IMR-90 (cell line): Measurements from ENCODE around the gene PRR5L. TPM values are rescaled to one million over a fixed set of nuclear protein-coding genes. Genes with fewer than 3 reads are reported as not detected.
A peak's percentile ranks its signal among the peaks of the same experiment; 100 is the strongest.

Experiments
- ATAC-seq: fragments of 200-7000 bp; cut with Tn5 transposase; 2 replicates; pipeline ENCODE4 v1.9.1; 2020; ENCODE audit warnings: low read depth, mild to moderate bottlenecking, moderate library complexity
- BruUV-seq: library from RNA; stranded (reverse); fragments of 400-500 nt; replicated peaks from 2 replicates; lab custom pipeline; 2021; lab: Mats Ljungman, UMichigan
- CTCF ChIA-PET: fragments of 300-600 bp; formaldehyde crosslinking; extraction: SDS; loops from one replicate; lab custom pipeline; 2021; ENCODE audit warnings: antibody characterized with exemption; lab: Yijun Ruan, JAX
- POLR2A ChIA-PET: fragments of 300-600 bp; sonication (Branson Sonifier 250); formaldehyde crosslinking; loops from one replicate; lab custom pipeline; 2022; ENCODE audit warnings: antibody characterized with exemption; ENCODE audit not compliant: unreplicated experiment; lab: Charles Lee
- DNase-seq: peaks from one replicate; pipeline ENCODE4 v3.0.0; 2013
- H2AFZ ChIP-seq: replicated peaks from 2 replicates; pipeline ENCODE3; 2013; ENCODE audit warnings: low read length, mild to moderate bottlenecking; ENCODE audit not compliant: poor library complexity
- H2AK5ac ChIP-seq: 2 replicates; pipeline ENCODE4 v1.6.1; 2013; ENCODE audit warnings: low read depth, low read length, inconsistent platforms
- H2AK9ac ChIP-seq: replicated peaks from 2 replicates; pipeline ENCODE3; 2013; ENCODE audit warnings: mild to moderate bottlenecking, low read depth, low read length, moderate library complexity; ENCODE audit not compliant: poor library complexity
- H2BK120ac ChIP-seq: 2 replicates; pipeline ENCODE4 v1.6.1; 2013; ENCODE audit warnings: low read depth, low read length, inconsistent platforms
- H2BK15ac ChIP-seq: 3 replicates; pipeline ENCODE4 v1.6.1; 2013; ENCODE audit warnings: low read depth, low read length, inconsistent platforms
- H2BK20ac ChIP-seq: 2 replicates; pipeline ENCODE4 v1.6.1; 2013; ENCODE audit warnings: low read depth, mild to moderate bottlenecking, inconsistent platforms, low read length, moderate library complexity
- H2BK5ac ChIP-seq: 2 replicates; pipeline ENCODE4 v1.6.1; 2013; ENCODE audit warnings: mild to moderate bottlenecking, low read depth, low read length, inconsistent platforms; ENCODE audit not compliant: poor library complexity, severe bottlenecking
- H3K14ac ChIP-seq: replicated peaks from 2 replicates; pipeline ENCODE4 v1.6.1; 2013; ENCODE audit warnings: low read depth, low read length, inconsistent platforms
- H3K18ac ChIP-seq: 2 replicates; pipeline ENCODE4 v1.6.1; 2013; ENCODE audit warnings: low read depth, low read length, control low read depth
- H3K23ac ChIP-seq: 2 replicates; pipeline ENCODE4 v1.6.1; 2013; ENCODE audit warnings: low read depth, low read length, inconsistent platforms
- H3K27ac ChIP-seq: 2 replicates; pipeline ENCODE4 v1.5.1; 2013; ENCODE audit warnings: mild to moderate bottlenecking, control low read depth, low read length; ENCODE audit not compliant: insufficient read depth
- H3K27me3 ChIP-seq: 2 replicates; pipeline ENCODE4 v1.6.1; 2013; ENCODE audit warnings: low read length; ENCODE audit not compliant: control insufficient read depth, insufficient read depth
- H3K36me3 ChIP-seq: 2 replicates; pipeline ENCODE4 v1.6.1; 2013; ENCODE audit warnings: low read length, mixed read lengths; ENCODE audit not compliant: control insufficient read depth, insufficient read depth
- H3K4ac ChIP-seq: 2 replicates; pipeline ENCODE4 v1.6.1; 2013; ENCODE audit warnings: low read depth, low read length, inconsistent platforms
- H3K4me1 ChIP-seq: 2 replicates; pipeline ENCODE4 v1.6.1; 2013; ENCODE audit warnings: low read length, mixed read lengths; ENCODE audit not compliant: control insufficient read depth, insufficient read depth
- H3K4me2 ChIP-seq: 2 replicates; pipeline ENCODE4 v1.6.1; 2013; ENCODE audit warnings: low read depth, mild to moderate bottlenecking, control low read depth, low read length, moderate library complexity
- H3K4me3 ChIP-seq: 2 replicates; pipeline ENCODE4 v1.5.1; 2013; ENCODE audit warnings: low read depth, mild to moderate bottlenecking, control low read depth, low read length, moderate library complexity; ENCODE audit not compliant: insufficient read depth
- H3K56ac ChIP-seq: 2 replicates; pipeline ENCODE4 v1.6.1; 2013; ENCODE audit warnings: low read length, inconsistent platforms; ENCODE audit not compliant: insufficient read depth; ENCODE audit errors: extremely low read depth
- H3K79me1 ChIP-seq, 2 experiments: 2 replicates each; pipeline ENCODE4 v1.6.1; 2013; ENCODE audit warnings: low read length in 2 of 2, inconsistent platforms in 1 of 2, low read depth in 1 of 2
- H3K9ac ChIP-seq: 2 replicates; pipeline ENCODE4 v1.6.1; 2013; ENCODE audit warnings: low read depth, low read length, control low read depth
- H3K9me1 ChIP-seq: 2 replicates; pipeline ENCODE4 v1.6.1; 2013; ENCODE audit warnings: low read length, inconsistent platforms; ENCODE audit not compliant: insufficient read depth
- H3K9me3 ChIP-seq: 2 replicates; pipeline ENCODE4 v1.6.1; 2013; ENCODE audit warnings: low read length; ENCODE audit not compliant: control insufficient read depth, insufficient read depth
- H4K20me1 ChIP-seq: 2 replicates; pipeline ENCODE4 v1.6.1; 2013; ENCODE audit warnings: low read length, inconsistent platforms; ENCODE audit not compliant: insufficient read depth
- H4K5ac ChIP-seq: 2 replicates; pipeline ENCODE4 v1.6.1; 2013; ENCODE audit warnings: mild to moderate bottlenecking, low read depth, low read length, control low read depth
- H4K8ac ChIP-seq, 2 experiments: 2 replicates each; pipeline ENCODE4 v1.6.1; 2013; ENCODE audit warnings: low read depth in 2 of 2, low read length in 2 of 2, control low read depth in 1 of 2, inconsistent platforms in 1 of 2
- H4K91ac ChIP-seq: 2 replicates; pipeline ENCODE4 v1.6.1; 2013; ENCODE audit warnings: low read depth, low read length, inconsistent platforms; ENCODE audit not compliant: insufficient read depth
- BHLHE40 ChIP-seq: fragments of 150-350 bp; IDR thresholded peaks from 2 replicates; pipeline ENCODE4 v1.6.1; 2016; ENCODE audit warnings: mild to moderate bottlenecking, low read depth, low read length
- CEBPB ChIP-seq: IDR thresholded peaks from 2 replicates; pipeline ENCODE4 v1.6.1; 2012; ENCODE audit warnings: low read depth, low read length, improper control_type of control experiment
- CHD1 ChIP-seq: IDR thresholded peaks from 2 replicates; pipeline ENCODE4 v1.6.1; 2012; ENCODE audit warnings: low read depth, low read length, improper control_type of control experiment
- FOS ChIP-seq: fragments of 150-350 bp; IDR thresholded peaks from 2 replicates; pipeline ENCODE4 v1.6.1; 2016; ENCODE audit warnings: low read depth, low read length
- MAFK ChIP-seq: IDR thresholded peaks from 2 replicates; pipeline ENCODE4 v1.6.1; 2012; ENCODE audit warnings: low read depth, low read length, improper control_type of control experiment
- MAZ ChIP-seq: IDR thresholded peaks from 2 replicates; pipeline ENCODE4 v1.6.1; 2012; ENCODE audit warnings: low read depth, mild to moderate bottlenecking, low read length, improper control_type of control experiment, moderate library complexity, borderline replicate concordance
- NFE2L2 ChIP-seq: fragments of 150-350 bp; IDR thresholded peaks from 2 replicates; pipeline ENCODE4 v1.6.1; 2016; ENCODE audit warnings: low read depth, mild to moderate bottlenecking, low read length
- POLR2A ChIP-seq: IDR thresholded peaks from 2 replicates; pipeline ENCODE4 v1.6.1; 2012; ENCODE audit warnings: mild to moderate bottlenecking, low read depth, low read length
- RAD21 ChIP-seq: IDR thresholded peaks from 2 replicates; pipeline ENCODE4 v1.6.1; 2012; ENCODE audit warnings: low read length, improper control_type of control experiment
- RCOR1 ChIP-seq: IDR thresholded peaks from 2 replicates; pipeline ENCODE4 v1.6.1; 2012; ENCODE audit warnings: mild to moderate bottlenecking, low read length, improper control_type of control experiment; ENCODE audit not compliant: insufficient replicate concordance
- RFX5 ChIP-seq: IDR thresholded peaks from 2 replicates; pipeline ENCODE4 v1.8.0; 2012; ENCODE audit warnings: low read depth, mild to moderate bottlenecking, low read length, moderate library complexity
- SMC3 ChIP-seq: fragments of 150-350 bp; IDR thresholded peaks from 2 replicates; pipeline ENCODE4 v1.6.1; 2016; ENCODE audit warnings: low read depth, mild to moderate bottlenecking, antibody characterized with exemption, low read length, moderate library complexity
- WGBS, 2 experiments: methylation state at CpG; one replicate each; pipeline versions ENCODE4 v1.1.5 to v1.1.7; 2013; ENCODE audit warnings: missing lambda C conversion rate in 2 of 2; ENCODE audit not compliant: insufficient read length in 1 of 2; ENCODE audit errors: extremely low coverage in 2 of 2; 5-methylcytosine and 5-hydroxymethylcytosine counted together
- dilution Hi-C: fragments of 300-500 bp; cut with HindIII; formaldehyde crosslinking; loops from one replicate; pipeline ENCODE4 v1.14.3; 2018; ENCODE audit warnings: low sequenced_read_pairs; ENCODE audit not compliant: unreplicated experiment
- in situ Hi-C: fragments of 300-500 bp; cut with MboI; formaldehyde crosslinking; loops from 3 replicates; pipeline ENCODE4 v1.14.3; 2019; ENCODE audit warnings: low sequenced_read_pairs, inconsistent platforms, mixed read lengths
- intact Hi-C: fragments of 100-400 bp; cut with micrococcal nuclease; formaldehyde crosslinking; loops from 2 replicates; pipeline ENCODE4 v1.10.0; 2022
- polyA plus RNA-seq, 3 experiments: library from polyadenylated mRNA; depleted of rRNA; stranded (reverse); fragments of >200 nt; gene quantifications; 2 replicates each; pipeline ENCODE4 v1.2.3, GENCODE V29; 2012; ENCODE audit warnings: low replicate concordance in 1 of 3
- total RNA-seq: library from RNA; depleted of rRNA; stranded (reverse); fragments of >200 nt; gene quantifications from 2 replicates; pipeline ENCODE4 v1.2.3, GENCODE V29; 2012
- TF ChIP-seq, protein P1 (sequence below): conservative IDR thresholded peaks from 2 replicates; pipeline ENCODE4 v1.5.1; 2012; ENCODE audit warnings: mild to moderate bottlenecking, low read depth, low read length, improper control_type of control experiment
- TF ChIP-seq, protein P2 (sequence below): fragments of 150-350 bp; IDR thresholded peaks from 2 replicates; pipeline ENCODE4 v1.6.1; 2016; ENCODE audit warnings: low read depth, mild to moderate bottlenecking, low read length, moderate library complexity, borderline replicate concordance
- TF ChIP-seq, protein P3 (sequence below): fragments of 150-350 bp; IDR thresholded peaks from 2 replicates; pipeline ENCODE4 v1.6.1; 2017; ENCODE audit warnings: mild to moderate bottlenecking, antibody characterized with exemption, low read length, low read depth

The PRR5L gene
- total and polyA plus RNA-seq, 2 of the 4 experiments (the other 2 are of a cell fraction), result 2.9 to 3.6 TPM

DNA sequence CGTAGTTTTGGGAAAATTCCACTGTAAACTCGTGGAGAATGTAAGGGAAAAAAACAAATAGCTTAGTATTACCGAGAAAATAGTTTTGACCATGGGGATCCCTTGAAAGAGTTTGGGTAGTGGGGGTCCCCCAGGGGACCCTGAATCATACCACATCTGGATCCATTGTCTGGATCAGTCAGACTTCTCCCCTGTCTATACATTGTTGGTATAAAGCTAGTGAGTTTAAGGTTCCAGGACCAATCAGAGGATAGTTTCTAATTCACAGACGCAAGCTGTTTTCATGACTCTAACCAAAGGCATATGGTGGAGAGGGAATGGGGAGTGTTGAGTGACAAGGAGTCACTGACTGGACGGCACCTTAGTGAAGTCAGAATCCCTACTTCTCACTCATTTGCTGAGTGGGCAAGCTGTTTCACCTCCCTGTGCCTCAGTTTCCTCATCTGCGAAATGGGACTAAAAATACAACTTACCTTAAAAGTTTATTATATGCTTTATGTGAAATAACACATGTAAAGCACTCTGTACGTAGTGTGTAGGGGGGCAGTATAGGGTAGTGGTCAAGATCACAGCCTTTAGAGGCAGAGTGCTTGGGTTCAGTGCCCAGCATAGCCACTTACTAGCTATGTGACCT is 123.8 kb downstream of the PRR5L start:
- Histone ChIP-seq H2AK5ac (peak overlapping the region; percentile 62; the same call in 1 of the 2 replicates), H3K4me1 (peaks cover 10% of the 10 kb centered on the region), H3K23ac (no peak overlapping the region), H4K20me1 (no peaks in the 10 kb centered on the region), H2BK120ac (0 out of 2 replicates have a peak overlapping the region, but pooled peaks have one; percentile 38), H3K4me2 (no peak overlapping the region), H2AK9ac (no peak overlapping the region), H3K9me3 (no peaks in the 10 kb centered on the region), H2BK5ac (peak overlapping the region; percentile 33), H3K18ac (peak overlapping the region; percentile 50; the same call in 1 of the 2 replicates), H2BK15ac (peak overlapping the region; percentile 57; the same call in 1 of the 3 replicates), H3K56ac (no peak overlapping the region), H3K36me3 (peaks cover 1% of the 10 kb centered on the region; the same call in 1 of the 2 replicates), H4K8ac (peak overlapping the region in 1 of 2 experiments; percentile 46; a peak in 1 of 4 replicates), H2BK20ac (peak overlapping the region; percentile 32), H3K27me3 (no peaks in the 10 kb centered on the region), H3K4me3 (no peak overlapping the region), H4K91ac (peak overlapping the region; percentile 58), H3K4ac (peak overlapping the region; percentile 42), H3K9ac (no peak overlapping the region), H3K79me1 (peaks cover 4 to 5% of the 10 kb centered on the region in 2 experiments; a peak in 1 of 4 replicates), H2AFZ (no peak overlapping the region), H4K5ac (no peak overlapping the region; the same call in 1 of the 2 replicates), H3K9me1 (peaks cover 11% of the 10 kb centered on the region), H3K14ac (peak overlapping the region; percentile 40), H3K27ac (no peak overlapping the region)
- ATAC-seq (no peak), DNase-seq (no peak)
- dilution Hi-C loops, result no loop called here
- POLR2A ChIA-PET, result interaction anchor here (0.6 kb wide), 1 partner anchor 33 kb away, joined by 3 read pairs; no protein-coding TSS in a partner anchor
- CTCF ChIA-PET, result interaction anchor here (0.6 to 1.3 kb wide), 3 partner anchors 49 to 315 kb away, joined by 3 to 4 read pairs (median 3); no protein-coding TSS in a partner anchor
- no CpG with 5 or more reads among the region's 7 CpGs for WGBS, 2 experiments
- intact Hi-C loops, result no loop called here
- in situ Hi-C loops, result no loop called here
- no TSS peak for BruUV-seq
- no peak for TF ChIP-seq SMC3
- TF ChIP-seq RCOR1, result no peak
- TF ChIP-seq, protein P1, sequence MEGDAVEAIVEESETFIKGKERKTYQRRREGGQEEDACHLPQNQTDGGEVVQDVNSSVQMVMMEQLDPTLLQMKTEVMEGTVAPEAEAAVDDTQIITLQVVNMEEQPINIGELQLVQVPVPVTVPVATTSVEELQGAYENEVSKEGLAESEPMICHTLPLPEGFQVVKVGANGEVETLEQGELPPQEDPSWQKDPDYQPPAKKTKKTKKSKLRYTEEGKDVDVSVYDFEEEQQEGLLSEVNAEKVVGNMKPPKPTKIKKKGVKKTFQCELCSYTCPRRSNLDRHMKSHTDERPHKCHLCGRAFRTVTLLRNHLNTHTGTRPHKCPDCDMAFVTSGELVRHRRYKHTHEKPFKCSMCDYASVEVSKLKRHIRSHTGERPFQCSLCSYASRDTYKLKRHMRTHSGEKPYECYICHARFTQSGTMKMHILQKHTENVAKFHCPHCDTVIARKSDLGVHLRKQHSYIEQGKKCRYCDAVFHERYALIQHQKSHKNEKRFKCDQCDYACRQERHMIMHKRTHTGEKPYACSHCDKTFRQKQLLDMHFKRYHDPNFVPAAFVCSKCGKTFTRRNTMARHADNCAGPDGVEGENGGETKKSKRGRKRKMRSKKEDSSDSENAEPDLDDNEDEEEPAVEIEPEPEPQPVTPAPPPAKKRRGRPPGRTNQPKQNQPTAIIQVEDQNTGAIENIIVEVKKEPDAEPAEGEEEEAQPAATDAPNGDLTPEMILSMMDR, result no peak
- no peak for TF ChIP-seq FOS
- TF ChIP-seq POLR2A, result no peak
- TF ChIP-seq BHLHE40, result no peak
- no peak for TF ChIP-seq CHD1
- TF ChIP-seq RAD21, result no peak
- TF ChIP-seq, protein P2, sequence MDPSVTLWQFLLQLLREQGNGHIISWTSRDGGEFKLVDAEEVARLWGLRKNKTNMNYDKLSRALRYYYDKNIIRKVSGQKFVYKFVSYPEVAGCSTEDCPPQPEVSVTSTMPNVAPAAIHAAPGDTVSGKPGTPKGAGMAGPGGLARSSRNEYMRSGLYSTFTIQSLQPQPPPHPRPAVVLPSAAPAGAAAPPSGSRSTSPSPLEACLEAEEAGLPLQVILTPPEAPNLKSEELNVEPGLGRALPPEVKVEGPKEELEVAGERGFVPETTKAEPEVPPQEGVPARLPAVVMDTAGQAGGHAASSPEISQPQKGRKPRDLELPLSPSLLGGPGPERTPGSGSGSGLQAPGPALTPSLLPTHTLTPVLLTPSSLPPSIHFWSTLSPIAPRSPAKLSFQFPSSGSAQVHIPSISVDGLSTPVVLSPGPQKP, result no peak
- no peak for TF ChIP-seq RFX5
- TF ChIP-seq, protein P3, sequence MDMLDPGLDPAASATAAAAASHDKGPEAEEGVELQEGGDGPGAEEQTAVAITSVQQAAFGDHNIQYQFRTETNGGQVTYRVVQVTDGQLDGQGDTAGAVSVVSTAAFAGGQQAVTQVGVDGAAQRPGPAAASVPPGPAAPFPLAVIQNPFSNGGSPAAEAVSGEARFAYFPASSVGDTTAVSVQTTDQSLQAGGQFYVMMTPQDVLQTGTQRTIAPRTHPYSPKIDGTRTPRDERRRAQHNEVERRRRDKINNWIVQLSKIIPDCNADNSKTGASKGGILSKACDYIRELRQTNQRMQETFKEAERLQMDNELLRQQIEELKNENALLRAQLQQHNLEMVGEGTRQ, result no peak
- no peak for TF ChIP-seq NFE2L2
- TF ChIP-seq MAZ, result no peak
- TF ChIP-seq MAFK, result no peak
- no peak for TF ChIP-seq CEBPB
